Central memory CD4-positive, alpha-beta T cell (primary cell): ENCODE data around the gene GP2.

Source experiments
- DNase-seq: peaks from one replicate; pipeline ENCODE4 v3.0.0; 2022

The GP2 gene

DNA sequence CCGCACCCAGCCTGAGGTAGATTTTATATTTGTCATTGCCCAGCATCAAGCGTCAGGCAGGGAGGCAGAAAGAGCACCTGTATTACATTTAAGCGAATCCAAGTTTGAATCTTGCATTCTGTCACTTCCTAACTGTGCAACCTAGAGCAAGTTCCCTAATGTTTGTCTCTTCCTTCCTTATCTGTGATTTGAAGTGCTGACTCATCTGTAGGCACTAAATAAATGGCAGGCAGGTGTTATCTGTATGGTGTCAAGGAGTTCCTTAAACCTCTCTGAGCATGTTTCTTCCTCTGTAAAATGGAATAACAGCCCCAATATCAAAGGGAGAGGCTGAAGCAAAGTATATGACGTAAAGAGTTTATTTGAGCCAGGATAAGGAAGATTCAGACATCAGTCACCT, 24.3 kb downstream of the GP2 start:
- DNase-seq = no peak

DNA sequence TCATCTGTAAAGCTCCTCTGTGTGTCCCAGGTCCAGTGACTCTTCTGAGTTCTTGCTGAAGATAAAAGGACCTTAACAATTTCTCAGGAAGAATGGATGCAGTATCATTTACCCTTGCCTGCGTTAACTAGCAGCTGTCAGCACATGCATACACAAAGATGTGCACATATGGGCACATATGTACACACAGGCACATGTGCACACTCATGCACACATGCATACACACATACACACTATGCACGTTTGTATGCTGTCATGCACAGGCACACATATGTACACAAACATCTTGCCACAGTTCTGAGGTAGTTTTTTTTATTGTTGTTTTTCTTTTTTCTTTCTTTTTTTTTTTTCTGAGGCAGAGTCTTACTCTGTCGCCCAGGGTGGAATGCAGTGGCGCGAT, 24.9 kb downstream of the GP2 start:
- no peak for DNase-seq

GRCh38 chr16:20301840-20302239, 25.5 kb downstream of the GP2 start:
- DNase-seq = no peak

DNA sequence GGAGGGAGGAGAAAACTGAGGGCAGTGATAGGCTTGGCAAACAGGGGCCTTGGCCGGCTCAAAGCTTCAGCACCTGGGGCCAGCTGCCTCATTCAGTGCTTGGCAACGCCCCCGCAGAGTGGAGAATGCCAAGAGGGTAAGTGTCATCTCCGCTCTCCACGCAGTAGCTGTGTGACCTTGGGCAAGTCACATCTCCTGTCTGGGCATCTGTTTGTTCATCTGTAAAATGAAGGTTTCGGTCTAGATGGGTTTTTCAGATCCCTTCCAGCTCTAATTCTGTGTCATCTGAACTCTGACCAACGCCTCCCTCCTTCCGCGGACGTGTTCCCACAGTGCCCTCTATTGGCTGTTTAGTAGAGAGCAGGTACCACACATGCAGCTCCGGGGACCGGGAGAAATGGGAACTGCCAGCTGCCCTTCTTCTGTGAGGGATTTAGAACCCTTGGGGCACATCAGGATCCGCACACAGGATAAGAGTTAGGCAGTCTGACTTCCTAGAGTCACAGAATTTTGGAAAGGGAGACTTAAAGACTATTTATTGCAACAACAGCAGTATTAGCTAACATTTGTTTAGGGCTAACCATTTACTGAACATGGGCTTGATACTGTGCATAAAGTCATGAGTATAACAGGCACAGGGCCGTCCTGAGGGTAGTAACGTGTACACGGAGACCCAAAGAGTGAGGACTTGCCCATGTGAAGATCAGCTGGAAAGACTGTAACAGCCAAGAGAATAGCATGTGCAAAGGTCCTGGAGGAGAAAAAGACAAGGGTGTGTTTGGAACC, 26.8 kb downstream of the GP2 start:
- DNase-seq = no peak

DNA sequence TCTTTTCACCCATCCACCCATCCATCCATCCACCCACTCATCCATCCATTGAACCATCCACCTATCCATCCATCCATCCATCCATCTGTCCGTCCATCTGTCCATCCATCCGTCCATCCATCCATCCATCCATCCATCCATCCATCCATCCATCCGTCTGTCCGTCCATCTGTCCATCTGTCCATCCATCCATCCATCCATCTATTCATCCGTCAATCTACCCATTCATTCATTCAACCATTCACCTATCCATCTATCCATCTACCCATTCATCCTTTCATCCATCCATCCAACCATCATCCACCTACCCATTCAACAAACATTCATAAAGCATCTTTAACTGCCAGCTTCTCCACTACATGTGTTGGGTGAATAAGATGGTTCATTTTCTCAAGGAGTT, 28.9 kb downstream of the GP2 start:
- DNase-seq = no peak

DNA sequence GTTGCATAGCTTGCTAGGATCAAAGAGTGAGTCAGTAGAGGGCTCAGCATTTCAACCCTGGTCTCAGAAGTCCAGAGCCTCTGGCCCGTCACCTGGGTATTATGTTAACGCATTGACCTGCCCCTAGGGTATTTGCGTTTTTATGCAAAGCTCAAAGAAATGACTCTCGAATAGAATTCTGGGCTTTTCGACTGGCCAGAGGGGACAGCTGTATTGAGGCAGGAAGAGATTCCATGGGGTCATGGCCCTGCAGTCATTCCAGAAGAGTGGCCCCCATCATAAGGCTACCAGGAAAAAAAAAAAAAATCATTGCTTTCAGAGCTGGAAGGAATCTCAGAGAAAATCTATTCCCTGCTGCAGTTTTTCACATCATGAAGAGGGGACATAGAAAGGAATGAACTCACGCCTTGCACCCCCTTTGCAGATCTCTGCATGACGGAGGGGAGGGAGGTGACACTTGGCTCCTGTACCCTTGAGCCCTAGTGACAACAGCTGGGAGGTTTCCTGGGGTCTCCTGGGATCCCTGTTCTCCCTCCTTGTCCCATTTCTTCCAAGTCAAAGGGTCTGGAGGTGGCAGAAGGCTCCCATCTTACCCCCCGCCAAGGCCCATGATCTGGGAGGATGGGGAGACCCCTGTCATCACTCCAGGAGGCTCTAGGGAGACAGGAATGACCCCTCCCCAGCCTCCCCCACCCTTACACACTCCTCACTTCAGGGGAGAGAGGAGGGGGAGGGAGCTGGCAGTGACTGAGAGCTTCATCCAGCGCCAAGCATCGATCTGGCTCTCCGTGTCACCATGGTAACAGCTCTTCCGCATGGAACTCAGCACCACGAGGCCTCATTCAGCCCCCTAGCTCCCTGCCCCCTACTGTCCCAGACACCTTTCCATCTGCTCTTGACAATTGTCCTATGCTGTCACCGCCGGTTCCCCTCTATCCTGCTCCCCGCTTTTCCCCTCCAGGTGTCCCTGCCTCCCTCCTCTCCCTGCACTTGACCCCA, 35.8 kb downstream of the GP2 start:
- DNase-seq = no peak

DNA sequence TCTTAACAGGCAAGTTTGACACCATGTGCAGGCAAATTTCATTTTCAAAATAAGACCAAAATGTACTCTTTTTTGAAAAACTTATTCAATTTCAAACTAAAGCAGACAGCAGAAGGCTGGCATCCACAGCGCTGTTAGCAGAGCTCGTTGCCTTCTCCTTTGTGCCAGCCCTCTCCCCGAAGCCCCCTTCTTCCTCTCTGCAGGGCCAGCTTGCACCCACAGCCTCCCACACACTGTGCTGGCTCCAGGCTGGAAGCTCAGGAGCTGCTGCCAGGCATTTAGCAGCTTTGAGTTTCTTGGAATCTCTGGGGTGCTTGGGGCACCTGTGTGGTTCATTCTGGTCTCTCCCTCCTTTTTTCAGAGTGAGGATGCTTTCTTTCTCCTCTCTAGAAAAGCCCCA, 37.7 kb downstream of the GP2 start:
- DNase-seq = no peak

DNA sequence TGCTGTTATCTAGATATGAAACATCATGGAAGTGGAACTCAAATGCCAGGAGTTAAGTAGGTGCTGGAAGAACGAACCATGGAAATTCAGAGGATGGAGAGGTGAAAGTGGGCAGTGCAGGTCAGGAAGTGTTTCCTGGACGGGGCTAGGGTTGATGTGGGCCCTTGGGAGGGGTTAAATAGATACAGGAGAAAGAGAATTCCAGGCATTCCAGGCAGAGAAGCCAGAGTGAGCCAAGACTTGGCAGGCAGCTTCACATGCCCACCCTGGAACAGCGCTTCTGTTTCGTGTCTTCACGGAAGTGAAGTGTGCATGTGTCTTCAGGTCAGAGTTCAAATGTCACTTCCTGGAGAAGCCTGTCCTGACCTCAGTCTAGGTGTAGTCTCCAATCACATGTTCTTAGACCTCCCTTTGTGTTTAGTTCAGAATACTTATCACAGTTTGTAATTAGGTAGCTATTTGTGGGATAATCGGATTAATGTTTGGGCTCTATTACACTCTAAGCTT, 41.3 kb downstream of the GP2 start:
- no peak for DNase-seq

- no peak for DNase-seq
Measured at GRCh38 chr16:20280259-20280658, 47.1 kb downstream of the GP2 start.

DNA sequence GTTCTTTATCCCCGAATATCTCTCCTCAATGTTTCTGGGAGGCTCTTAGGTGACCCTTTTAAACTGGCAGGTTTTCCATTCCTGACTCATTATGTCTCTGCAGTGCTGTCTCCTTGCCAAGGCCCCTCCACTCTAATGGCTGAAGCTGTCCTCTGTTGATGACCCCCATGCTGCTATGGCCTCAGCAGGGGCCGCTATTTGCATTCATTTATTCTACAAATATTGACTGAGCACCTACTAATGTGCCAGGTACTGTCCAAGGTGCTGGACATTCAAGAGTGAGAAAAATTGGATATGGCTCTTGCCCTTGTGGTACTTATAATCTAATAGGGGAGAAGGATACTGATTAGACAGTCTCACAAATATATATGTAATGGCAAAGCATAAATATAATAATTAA, 55.4 kb downstream of the GP2 start:
- DNase-seq = no peak

- no peak for DNase-seq
Measured at GRCh38 chr16:20268409-20268808, 58.9 kb downstream of the GP2 start.

DNA sequence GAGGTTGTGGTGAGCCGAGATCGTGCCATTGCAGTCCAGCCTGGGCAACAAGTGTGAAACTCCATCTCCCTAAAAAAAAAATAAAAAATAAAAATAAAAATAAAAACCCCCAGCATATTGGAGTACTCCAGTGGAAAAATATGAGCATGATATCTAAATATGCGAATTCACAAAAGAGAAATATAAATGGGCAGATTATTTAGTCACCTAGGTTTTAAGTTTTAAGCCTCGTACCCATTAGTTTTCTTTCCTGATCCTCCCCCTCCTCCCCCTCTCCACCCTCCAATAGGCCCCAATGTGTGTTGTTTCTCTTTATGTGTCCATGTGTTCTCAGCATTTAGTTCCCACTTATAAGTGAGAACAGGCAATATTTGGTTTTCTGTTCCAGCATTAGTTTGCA, 62.3 kb downstream of the GP2 start:
- DNase-seq = no peak

DNA sequence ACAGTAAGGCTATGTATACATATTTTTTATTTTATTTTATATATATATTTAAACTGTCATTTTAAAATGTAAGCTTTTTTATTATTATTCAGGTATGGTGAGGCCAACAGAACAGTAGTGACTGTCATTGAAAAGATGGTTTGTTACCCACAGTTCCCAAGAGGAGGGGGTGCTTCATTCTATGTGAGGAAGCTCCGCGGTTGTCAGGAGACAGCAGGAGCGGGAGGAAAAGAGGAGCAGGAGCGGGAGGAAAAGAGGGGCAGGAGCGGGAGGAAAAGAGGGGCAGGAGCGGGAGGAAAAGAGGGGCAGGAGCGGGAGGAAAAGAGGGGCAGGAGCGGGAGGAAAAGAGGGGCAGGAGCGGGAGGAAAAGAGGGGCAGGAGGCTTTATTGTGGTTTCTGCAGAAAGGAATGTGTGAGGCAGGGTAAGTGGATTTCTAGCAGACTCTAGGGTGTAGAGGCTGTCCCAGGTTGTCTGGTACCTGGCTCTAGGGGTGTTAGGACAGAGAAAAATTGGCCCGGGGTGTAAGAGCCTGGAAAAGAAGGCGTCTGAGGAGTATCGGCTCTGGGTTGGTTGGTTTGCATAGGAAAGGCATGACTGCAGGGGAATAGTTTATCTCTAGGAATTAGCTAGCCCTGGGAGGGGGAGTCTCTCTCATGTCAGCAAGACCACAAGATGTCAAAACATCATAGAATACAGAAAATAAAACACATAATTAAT, 64.0 kb downstream of the GP2 start:
- DNase-seq = no peak

DNA sequence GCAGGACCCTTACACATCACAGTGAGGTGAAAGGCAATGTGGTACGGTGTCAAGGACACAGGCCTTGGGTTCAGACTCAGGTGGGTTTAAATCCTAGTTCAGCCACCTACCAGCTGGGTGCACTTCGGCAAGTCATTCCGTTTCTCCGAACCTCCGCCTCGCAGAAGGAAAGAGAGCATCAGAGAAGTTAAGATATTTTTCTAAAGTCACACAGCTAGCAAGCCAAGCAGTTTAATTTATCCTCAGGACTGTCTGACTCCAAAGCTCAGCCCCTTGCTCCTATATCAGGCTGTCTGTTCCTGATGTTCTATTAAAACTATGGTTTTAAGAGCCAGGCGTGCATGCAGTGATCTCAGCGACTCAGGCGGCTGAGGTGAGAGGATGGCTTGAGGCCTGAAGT, 65.1 kb downstream of the GP2 start:
- DNase-seq = no peak

DNA sequence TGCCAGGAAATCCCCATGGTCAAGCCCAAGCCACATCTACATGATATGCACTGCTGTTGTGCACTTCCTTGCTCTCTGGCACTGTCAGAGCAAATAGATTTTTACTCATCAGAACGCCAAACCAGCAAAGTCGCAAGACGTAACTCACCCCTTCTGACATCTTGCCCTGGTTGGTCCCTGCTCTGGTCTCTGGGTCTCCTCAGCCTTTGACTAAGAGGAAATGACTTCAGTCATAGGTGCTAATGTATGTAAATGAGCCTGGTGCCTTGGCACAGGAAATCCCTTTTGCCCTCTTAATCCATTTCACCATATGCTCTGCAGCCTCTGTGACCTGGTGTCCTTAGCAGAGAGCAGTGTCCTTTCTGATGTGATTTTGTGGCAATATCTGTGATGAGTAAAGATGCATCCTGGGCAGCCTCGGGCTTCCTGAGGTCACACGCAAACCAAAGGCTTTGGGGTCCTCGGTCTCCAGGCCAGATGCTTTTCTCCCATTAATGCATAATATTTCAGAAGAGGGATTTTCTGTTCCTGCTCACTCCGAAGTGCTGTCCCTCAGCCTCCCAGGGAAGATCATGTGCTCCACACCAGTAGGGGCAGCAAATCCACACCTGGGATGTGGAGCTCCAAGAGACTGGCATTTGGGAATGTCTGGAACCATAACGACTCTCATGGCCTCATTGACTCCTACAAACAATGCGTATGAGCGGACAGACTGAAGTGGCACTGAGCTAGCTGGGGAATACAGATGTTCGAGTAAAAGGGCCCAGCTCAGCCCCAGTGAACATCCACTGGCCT, 66.9 kb downstream of the GP2 start:
- no peak for DNase-seq
